GM19035 (cell line): Measurements from ENCODE around the gene CEP131.

Source experiments
- ATAC-seq: cut with Tn5 transposase; IDR thresholded peaks from one replicate; pipeline ENCODE4 v1.9.1; 2021; ENCODE audit not compliant: unreplicated experiment

CEP131 gene

DNA sequence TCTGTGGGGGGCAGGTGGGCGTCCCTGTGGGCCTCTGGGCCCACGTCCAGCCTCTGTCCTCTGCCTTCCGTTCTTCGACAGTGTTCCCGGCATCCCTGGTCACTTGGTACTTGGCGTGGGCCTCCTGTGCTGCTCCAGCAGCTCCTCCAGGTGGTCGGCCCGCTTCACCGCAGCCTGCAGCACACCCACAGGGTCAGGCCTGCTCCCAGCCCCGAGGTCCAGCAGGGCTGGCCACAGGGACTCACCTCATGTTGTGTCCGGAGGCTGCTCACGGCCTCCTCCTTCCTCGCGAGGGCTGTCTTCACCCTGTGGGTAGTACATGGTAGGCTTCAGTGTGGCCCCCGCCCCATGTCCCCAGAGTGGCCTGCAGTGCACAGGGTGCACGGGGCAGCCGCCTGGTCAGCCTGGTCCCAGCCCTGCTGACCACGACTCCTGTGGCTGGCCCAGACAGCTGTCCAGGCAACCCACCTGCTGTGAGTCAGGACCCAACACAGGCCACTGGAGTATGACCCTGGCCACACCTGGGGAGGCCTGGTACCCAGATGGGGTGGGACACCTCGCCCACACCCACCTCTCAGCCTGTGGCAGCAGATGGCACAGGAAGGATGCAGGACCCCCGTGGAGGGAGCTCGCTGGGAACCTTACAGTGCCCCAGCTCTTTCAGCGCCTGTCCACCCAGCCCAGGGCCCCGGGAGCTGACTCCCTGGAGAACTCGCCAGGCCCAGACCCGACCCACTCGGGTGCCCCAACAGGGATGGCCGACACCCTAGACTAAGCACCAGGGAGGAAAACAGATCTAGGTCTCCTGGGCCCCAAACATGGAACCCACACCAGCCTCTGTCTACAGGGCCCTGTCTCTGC is 32.9 kb downstream of the CEP131 start:
- no peak for ATAC-seq

GRCh38 chr17:81189016-81189415 is 33.7 kb downstream of the CEP131 start:
- ATAC-seq = no peak

DNA sequence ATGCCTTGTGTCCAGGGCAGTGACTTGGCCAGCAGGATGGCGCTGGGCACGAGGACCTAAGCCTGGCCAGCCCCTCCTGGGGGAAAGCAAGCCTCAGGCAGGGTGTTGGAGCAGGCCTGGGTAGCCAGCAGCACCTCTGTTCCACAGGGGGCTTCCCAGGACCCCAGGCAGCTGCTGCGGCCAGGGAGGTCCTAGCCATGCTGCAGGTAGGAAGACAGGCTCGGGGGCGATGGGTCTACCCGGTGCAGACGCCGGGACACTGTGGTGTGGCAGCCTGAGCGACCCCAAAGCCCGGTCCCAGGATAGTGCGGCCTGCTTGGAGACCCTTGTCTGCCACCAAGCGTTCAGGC is 34.3 kb downstream of the CEP131 start:
- ATAC-seq = no peak

DNA sequence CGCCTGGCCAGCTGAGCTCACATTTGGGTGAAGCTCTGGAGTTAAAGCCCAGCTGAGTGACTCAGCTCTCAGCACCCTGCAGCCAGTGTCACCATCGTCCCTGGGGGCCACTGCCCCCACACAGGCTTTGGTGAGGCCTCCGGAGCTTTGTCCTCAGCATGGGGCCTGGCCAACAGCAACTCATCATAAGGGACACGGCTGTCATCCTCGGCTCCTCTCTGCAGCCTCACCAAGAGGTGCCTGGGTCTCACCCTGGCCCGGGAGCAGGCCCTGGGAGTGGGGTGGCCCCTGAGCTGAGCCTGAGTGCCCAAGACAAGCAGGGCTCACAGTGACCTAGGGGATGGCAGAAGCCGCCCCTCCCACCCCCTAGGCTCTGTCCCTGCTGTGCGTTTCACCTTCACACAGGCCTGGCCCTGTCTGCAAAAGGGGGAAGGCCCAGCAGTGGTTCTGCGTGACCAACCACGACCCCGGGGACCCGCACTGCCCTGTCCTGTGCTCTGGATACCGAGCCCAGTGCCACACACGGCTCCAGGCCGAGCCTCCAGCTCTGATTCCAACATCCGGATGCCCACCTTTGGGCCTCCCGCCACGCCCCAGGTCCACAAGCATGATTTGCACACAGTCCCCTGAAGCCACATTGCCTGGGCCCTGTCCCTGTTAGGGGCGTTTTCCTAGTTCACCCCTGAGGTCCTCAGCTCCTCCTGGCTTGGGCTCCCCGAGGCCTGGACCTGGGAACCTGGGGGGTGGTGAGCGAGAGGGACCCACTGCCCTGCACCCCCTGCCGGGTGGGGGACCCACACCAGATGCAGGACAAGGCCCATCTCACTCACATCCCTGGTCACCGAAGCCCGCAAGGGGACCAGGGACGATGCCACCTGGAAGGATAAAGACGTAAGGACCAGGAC is 34.9 kb downstream of the CEP131 start:
- ATAC-seq = no peak

GRCh38 chr17:81187120-81187519 is 35.6 kb downstream of the CEP131 start:
- no peak for ATAC-seq

DNA sequence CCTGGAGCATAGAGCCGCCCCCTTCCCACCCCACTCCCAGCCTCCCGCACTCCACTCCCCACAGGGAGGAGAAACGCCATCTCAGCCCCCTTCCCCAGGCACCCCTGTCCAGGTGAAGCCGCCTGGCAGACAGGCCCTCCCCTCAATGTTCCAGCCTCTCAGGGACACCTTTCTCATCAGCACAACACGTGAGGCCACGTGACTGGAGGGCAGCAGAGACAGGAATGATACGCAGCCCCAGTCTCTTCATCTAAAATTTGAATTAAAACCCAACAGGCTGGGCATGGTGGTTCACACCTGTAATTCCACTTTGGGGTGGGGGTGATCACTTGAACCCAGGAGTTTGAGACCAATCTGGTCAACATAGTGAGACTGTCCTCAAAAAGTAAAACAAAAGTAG is 36.6 kb downstream of the CEP131 start:
- ATAC-seq = no peak

DNA sequence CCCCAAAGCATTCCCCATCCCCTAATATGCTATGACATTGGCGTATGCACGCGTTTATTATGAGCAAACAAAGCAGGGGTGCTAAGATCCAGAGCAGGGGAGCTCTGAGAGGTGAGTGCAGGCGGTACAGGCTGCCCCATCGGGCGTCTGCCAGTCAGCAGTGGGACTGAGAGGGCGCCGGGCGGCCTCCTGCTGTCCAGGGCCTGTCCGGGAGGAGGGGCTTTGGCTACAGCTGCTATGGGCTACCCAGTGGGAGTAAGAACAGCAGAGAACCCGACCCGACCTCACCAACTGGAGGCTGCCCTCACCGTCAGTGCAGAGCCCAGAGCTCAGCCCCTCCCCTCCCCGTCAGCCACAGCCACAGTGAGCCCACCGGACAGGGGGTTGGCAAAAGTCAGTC is 38.2 kb downstream of the CEP131 start:
- no peak for ATAC-seq

DNA sequence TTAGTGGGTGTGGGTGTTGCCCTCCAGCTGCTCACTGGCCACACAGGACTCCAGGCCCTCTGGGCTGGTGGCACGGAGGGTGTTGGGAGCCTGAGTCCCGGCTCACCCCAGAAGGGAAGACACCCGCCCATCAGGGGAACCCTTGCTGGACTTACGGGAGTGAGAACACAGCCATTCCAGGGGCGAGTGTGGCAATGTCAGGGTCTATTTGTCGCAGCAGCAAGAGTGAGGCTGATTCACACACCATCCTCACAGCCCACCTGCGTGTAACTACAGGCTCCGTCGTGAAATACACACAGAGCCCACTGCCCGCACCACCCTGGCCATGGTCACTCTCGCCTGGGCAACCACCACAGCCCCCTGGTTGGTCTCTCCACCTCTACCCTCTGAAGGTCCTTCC is 39.0 kb downstream of the CEP131 start:
- no peak for ATAC-seq

- ATAC-seq = no peak
Measured at GRCh38 chr17:81183316-81183715, 39.4 kb downstream of the CEP131 start.

- no peak for ATAC-seq
Measured at GRCh38 chr17:81182596-81182995, 40.2 kb downstream of the CEP131 start.

DNA sequence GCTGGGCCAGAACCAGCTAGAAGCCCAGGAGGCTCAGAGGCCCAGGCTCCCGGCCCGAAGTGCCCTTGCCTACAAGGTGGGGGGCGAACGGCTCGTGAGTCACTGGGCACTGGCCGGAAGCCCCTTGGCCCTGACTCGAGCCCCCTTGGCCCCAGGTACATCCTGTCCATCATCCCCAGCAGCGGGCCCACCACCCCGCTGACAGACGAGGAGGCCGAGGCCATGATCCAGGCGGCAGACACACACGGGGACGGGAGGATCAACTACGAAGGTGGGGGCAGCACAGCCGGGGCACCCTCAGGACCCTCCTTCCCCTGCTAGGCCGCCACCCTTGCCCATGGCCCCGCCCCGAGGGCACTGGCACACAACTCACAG is 41.0 kb downstream of the CEP131 start:
- ATAC-seq = no peak

GRCh38 chr17:81180836-81181810 is 41.6 kb downstream of the CEP131 start:
- ATAC-seq = no peak

- ATAC-seq = no peak
Measured at GRCh38 chr17:81179861-81180260, 42.9 kb downstream of the CEP131 start.

DNA sequence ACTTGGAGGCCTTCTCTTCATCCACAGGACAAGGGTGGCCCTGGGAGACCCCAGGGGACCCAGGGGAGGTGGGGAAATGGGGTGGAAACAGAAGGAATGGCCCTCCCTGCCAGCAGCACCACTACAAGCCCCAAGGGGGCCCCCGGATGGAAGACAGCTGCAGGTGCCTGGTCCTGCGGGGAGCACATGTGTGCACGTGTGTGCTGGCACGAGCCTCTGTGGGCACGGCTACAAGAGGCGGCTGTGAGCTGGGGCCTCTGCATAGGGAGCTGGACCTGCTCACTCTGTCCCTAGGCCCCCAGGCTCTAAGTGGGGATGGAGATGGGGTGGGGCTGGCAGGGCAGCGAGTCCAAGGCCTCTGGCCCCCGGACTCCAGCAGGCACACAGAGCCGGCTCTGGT is 43.5 kb downstream of the CEP131 start:
- no peak for ATAC-seq

- ATAC-seq = no peak
Measured at GRCh38 chr17:81178136-81179091, 44.4 kb downstream of the CEP131 start.

DNA sequence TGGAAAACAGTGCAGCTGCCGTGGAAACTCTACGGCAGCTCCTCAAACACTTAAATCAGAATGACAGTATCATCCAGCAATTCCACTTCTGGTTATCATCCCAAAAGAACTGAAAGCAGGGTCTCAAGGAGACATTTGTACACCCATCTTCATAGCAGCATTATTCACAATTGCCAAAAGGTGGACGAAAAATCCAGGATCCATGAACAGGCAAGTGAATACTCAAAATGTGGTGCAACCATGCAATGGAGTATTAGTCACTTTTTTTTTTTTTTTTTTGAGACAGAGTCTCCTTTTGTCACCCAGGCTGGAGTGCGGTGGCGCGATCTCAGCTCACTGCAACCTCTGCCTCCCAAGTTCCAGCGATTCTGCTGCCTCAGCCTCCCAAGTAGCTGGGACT is 46.1 kb downstream of the CEP131 start:
- no peak for ATAC-seq

GRCh38 chr17:81173762-81174155 is 49.0 kb downstream of the CEP131 start:
- ATAC-seq = no peak

DNA sequence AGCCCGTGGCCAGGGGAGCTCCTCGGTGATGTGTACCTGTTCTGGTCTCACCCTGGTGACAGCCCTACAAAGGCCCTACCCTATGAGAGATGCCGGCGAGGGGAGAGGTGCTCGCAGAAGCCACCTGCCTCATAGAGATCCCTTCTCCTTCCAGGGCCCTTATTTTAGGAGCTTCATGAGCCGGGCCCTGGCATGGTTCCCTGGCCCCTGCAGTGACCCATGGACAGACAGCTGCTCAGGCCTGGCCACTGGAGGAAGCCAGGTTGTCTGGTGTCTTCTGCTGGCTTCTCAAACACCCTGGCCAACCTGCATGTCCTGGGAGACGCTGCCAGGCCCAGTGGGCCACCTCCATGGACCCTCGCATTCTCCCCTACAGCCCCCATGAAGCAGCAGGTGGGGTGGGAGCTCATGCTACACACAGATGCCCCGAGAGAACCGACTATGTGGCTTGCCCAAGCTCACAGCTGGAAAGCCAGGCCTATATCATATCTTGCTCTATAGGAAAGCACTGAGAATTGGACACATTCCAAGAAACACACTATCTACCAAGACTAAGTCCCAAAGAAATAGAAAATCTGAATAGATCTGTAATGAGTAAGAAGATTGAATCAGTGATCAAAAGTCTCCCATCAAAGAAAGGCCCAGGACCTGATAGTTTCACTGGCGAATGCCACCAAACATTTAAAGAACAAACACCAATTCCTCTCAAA is 49.6 kb downstream of the CEP131 start:
- no peak for ATAC-seq

DNA sequence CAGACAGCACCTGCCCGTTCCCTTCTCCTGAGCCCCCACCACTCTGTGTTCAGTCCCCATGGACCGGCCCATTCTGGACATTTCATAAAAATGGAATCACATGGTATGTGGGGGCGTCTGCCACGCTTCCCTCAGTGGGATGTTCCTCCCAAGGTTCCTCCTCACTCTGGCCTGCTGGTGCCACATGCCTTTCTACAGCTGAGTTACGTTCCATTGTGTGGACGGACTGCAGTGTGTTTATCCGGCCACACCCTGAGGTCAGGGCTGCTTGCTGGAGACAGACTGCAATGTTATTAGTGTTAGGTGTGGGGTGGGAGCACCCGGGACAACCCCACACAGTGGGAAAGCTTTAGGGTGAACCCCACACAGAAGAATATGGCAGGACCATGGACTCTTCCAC is 50.8 kb downstream of the CEP131 start:
- no peak for ATAC-seq
